GM12874 (cell line): Measurements from ENCODE around the gene EPB41L4B.

Experiments used
- CTCF ChIP-seq: IDR thresholded peaks from 2 replicates; pipeline ENCODE4 v1.5.1; 2011; ENCODE audit warnings: low read depth, mild to moderate bottlenecking, control low read depth, low read length, moderate library complexity; ENCODE audit not compliant: insufficient read depth

EPB41L4B gene

DNA sequence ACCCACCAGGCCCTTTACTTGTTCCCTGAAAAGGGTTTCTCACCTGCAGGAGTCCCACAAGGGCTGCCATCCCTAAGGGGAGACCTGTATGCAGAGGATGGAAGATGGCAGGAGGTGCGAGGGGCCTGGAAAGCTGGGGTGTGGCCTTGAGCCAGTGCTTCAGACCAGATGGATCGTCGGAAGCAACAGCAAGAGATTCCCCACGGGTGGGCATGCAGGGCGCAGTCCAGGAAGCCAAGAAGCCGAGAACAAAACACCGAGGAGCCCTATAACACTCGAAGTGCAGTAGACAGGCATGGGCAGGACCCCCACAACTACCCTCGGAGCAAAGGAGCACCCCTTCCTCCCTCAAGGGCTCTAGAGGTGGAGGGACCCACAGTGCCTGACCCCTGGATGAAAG, 129.1 kb downstream of the EPB41L4B start:
- no peak for TF ChIP-seq CTCF

- TF ChIP-seq CTCF, result no peak
Observed at GRCh38 chr9:109190151-109190550, 130.7 kb downstream of the EPB41L4B start.

GRCh38 chr9:109186857-109187520, 133.9 kb downstream of the EPB41L4B start:
- no peak for TF ChIP-seq CTCF

- peak; percentile 73 for TF ChIP-seq CTCF
Observed at GRCh38 chr9:109182940-109183798, 137.7 kb downstream of the EPB41L4B start.

- TF ChIP-seq CTCF, result no peak
Observed at GRCh38 chr9:109182550-109182939, 138.3 kb downstream of the EPB41L4B start.

DNA sequence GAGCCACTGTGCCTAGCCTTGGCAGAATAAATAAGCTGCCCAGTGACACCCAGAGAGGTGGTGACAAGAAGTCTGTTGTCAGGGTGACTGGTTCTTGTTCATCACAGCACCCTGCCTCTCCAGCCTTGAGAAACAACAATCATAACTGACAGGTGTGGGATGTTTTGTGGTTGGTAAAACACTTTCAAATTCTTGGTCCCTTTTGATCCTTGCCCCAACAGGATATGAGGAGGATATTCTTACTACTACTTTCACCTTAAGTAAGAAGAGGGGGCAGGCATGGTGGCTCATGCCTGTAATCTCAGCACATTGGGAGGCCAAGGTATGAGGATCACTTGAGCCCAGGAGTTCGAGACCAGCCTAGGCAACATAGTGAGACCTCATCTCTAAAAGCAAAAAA, 139.6 kb downstream of the EPB41L4B start:
- no peak for TF ChIP-seq CTCF

DNA sequence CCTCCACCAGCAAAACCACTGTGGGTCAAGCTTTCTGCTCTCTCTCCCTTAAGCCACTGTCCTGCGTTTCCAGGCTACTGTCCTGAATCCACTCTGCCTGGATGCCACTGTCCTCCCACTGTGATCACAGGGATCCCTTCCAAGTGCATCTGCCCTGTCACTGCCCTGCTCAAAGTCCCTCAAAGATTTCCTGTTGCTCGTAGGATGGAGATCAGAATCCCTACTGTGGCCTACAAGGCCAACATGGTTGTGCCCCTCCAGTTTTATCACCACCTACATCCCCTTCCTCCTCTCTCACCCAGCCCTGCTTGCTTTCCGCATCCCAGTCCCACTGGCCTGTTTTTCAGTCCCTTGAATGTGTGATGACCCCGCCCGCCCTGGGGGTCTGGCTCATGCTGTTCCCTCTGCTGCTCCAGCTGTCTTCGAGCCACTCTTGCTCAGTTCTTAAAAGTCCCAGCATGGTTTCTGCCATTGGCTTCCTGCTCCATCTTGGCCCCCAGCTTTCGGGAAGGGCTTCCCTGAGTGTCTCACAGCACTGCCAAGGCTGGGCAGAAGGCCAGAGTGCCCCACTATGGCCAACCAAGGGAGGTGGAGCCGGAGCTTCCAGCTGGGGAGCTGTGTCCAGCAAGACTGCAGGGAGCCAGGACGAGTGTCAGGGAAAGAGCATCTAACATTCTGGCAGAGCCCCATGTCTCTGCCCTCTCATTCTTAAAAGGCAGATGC, 140.9 kb downstream of the EPB41L4B start:
- TF ChIP-seq CTCF, result no peak
